ENCODE measurements around the gene SLC6A6.

Gene SLC6A6

GRCh38 chr3:14524311-14524711, 121.9 kb downstream of the SLC6A6 start:
- no peak for DNase-seq (ENCODE audit: low spot score)

GRCh38 chr3:14524920-14525660, 122.7 kb downstream of the SLC6A6 start:
- DNase-seq (ENCODE audit: low spot score), result no peak

- no peak for DNase-seq (ENCODE audit: low spot score)
Observed at GRCh38 chr3:14525685-14526631, 123.6 kb downstream of the SLC6A6 start.

- DNase-seq (ENCODE audit: low spot score), result no peak
Observed at GRCh38 chr3:14528081-14528480, 125.7 kb downstream of the SLC6A6 start.

- no peak for DNase-seq (ENCODE audit: low spot score)
Observed at GRCh38 chr3:14531856-14532395, 129.5 kb downstream of the SLC6A6 start.

- DNase-seq (ENCODE audit: low spot score), result no peak
Observed at GRCh38 chr3:14532691-14533456, 130.5 kb downstream of the SLC6A6 start.

- no peak for DNase-seq (ENCODE audit: low spot score)
Observed at GRCh38 chr3:14533457-14533958, 131.1 kb downstream of the SLC6A6 start.

GRCh38 chr3:14534516-14535191, 132.2 kb downstream of the SLC6A6 start:
- no peak for DNase-seq (ENCODE audit: low spot score)

- no peak for DNase-seq (ENCODE audit: low spot score)
Observed at GRCh38 chr3:14535616-14536015, 133.2 kb downstream of the SLC6A6 start.

GRCh38 chr3:14536055-14536815, 133.8 kb downstream of the SLC6A6 start:
- no peak for DNase-seq (ENCODE audit: low spot score)

- DNase-seq (ENCODE audit: low spot score), result no peak
Observed at GRCh38 chr3:14536837-14537589, 134.6 kb downstream of the SLC6A6 start.

- no peak for DNase-seq (ENCODE audit: low spot score)
Observed at GRCh38 chr3:14537590-14538450, 135.4 kb downstream of the SLC6A6 start.

- DNase-seq (ENCODE audit: low spot score), result no peak
Observed at GRCh38 chr3:14538451-14539088, 136.2 kb downstream of the SLC6A6 start.

Data from left forelimb (tissue), 1 donor.